ENCODE data around the gene PJA2.

The PJA2 gene

DNA sequence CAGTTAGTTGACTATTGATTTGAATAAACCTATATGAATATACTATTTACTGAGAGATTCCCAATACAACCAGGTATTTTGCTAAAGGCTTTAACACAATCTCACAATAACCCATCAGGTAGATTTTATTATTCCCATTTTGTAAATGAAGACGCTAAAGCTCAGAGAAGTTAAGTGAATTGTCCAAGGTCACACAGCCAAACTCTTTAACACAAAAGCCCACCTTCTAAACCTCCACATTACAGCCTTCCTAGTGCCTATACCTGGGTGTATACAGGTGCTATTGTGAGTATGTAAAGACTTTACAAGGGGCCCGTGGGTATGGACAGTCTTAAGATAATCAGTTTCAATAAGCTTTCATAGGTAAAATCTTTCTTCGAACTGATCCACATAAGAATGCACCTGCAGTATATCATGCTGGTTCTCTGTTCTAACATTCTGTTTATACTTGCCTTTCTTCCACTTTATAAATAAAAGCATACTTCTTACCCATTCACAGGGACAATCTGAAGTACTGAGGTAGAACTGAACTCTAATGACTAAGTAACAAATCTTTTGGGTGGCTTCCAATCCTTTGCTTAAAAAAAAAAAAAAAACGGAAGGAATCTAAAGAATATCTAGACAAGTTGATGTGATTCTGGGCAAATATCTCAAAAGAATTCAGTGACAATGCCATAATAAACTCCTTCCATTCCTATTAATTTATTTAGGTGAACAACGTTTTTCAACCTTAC, 59.1 kb downstream of the PJA2 start:
- FAIRE-seq = no peak

DNA sequence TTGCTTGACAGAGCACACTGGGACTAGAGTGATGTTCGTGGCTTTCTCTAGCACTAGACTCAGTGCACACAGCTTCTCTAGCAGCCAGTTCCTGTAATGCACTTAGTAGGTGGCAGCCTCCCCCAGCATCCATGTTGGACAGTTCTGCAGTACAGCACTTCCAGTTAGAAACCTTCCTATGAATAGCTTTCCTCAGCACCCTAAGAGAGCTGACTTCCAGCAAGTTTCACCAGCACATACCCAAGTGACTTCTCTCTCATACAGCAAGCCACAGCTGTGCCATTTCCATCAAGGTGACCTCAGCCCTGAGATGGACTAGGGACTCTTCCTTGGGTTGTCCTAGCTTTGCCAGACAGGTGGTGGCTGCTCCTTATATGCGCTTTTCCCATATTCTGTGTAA, 60.4 kb downstream of the PJA2 start:
- no peak for FAIRE-seq
- DNase-seq (ENCODE audit: insufficient read length, low spot score) = no peak

More for the DNA sequence above, 59.1 kb downstream of the PJA2 start:
- no peak for DNase-seq (ENCODE audit: insufficient read length, low spot score)

DNA sequence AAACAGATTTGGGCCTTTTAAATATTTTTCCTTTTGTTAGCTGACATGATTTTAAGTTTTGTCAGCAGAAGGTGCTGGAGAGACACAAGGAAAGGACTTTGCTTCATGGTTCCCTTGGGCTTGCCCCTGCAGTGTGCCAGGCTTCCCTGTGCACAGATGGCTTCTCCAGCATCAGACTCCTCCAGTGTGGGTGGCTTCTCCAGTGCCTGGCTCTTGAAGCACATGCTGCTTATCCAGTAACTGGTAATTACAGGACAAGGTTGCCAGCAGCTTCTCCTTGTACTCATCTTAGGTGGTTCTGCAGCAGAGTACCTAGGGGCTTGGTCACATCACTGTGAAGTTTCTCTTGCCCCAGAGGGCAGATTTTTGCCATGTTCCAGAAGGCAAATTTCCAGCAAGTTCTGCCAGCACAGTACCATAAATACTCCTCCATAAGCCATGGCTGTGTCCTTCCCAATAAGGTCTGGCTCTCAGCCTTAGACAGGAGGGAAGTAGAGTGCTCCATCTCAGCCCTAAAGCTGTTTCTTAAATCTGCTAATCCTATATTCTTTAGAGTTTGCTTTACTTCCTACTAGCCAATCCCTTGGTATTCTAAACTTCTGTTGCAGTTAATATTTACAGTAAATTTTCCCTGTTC, 62.4 kb downstream of the PJA2 start:
- FAIRE-seq (no peak), DNase-seq (ENCODE audit: insufficient read length, low spot score) (no peak)

DNA sequence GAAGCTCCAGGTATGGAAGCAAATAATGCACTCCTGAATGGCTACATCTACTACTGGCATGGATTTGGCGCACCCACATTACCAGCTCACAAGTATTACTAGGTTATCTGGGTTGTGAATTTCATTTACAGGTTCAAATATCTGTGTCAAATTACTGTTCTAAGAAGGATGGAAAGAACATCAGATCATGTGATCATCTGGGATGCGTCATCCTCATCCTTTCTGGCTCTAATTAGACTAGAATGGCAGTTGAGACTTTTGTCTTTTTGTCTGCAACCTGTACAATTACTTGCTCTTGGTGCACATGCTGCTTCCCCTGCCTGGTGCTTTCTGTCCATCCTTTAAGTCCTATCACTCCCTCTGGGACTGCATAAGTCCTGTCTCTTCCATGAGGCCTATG, 64.1 kb downstream of the PJA2 start:
- FAIRE-seq = no peak

DNA sequence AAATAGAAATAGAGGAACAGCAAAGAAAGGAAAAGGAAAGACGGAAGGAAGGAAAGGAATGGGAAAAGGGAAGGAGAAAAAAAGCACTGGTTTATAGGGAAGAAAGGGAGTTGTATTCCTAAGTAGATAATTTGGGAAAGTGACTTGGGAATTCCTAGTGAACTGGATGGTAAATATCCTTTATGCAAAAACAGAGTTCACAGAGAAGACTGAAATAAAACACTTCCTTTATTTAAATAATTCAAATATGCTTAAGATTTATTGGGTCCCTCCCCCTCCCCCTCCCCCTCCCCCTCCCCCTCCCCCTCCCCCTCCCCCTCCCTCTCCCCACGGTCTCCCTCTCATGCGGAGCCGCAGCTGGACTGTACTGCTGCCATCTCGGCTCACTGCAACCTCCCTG, 69.4 kb downstream of the PJA2 start:
- no peak for FAIRE-seq
- no peak for DNase-seq (ENCODE audit: insufficient read length, low spot score)

More for the DNA sequence above, 64.1 kb downstream of the PJA2 start:
- DNase-seq (ENCODE audit: insufficient read length, low spot score) = no peak

DNA sequence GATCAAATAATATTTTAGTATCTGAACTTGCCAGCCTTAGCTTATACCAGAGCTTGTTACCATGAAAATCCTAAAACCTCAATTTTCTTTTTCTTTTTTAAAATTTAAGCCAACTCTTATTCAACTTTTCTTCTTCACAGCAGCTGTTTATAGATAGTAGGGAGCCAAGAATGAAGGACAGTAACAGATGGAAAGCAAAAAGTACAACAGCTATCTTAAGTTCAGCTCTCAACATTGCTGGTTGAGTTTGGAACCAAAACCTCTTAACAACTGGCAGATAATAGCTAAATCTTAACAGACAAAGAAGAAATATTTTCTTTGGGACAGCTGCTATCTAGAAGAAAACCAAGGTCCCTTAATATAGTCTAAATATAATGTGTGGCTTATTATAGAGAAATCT, 74.7 kb downstream of the PJA2 start:
- FAIRE-seq (no peak), DNase-seq (ENCODE audit: insufficient read length, low spot score) (no peak)

DNA sequence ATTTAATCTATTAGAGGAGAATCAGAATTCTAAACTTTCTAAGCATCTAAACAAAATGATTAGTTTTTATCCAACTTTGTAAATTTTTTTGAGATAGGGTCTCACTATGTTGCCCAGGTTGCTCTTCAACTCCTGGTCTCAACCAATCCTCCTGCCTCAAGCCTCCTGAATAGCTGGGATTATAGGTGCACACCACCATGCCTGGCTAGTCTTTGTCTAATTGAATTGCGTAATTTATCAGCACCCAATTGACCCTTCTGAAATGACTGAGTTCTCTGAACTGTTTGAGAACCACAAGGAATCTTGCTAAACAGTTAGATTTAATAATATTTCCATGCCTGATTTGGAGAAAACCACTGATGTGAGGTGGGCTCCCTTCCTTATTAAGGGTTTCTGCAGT, 75.7 kb downstream of the PJA2 start:
- DNase-seq (ENCODE audit: insufficient read length, low spot score) (no peak), FAIRE-seq (no peak)

DNA sequence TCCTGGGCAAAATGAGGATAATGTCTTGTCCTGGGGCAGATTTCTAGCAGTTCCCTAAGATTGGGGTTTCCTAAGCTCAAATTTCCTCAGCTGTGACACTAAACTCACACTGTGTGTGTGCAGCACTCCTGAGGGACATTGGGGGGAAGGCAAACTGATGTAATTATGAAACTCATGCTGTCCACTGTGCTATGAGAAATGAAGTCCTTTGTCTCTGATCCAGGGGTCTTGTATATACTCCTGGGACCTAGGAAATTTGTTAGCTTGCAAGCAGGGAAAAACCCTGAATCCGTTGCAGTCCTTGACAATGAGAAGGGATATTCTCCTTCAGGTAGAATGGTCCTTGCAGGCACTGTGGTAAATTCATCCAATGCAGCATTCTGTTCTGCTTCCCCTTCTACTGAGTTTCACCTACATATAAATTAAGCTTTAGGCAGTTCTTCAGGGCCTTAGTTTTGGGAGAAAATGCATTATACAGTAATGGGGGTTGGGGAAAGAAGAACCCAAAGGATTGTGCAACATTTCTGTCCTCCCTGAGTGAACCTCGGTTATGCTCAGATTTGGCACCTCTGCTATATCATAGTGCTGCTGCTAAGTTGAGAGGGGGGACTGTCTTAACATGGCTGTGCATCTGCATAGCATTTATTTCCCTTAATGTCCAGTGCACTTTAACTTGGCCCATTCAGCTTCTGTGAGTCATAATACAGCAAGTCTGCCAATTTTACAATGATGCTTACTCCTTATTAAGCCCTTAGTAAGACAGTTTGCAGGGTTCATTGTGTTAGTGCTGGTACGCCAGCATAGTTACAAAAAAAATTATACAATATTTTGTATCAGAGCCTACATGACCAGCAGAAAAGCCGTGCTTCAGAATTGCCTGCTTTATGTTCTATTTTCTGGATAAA, 80.2 kb downstream of the PJA2 start:
- FAIRE-seq = no peak
- no peak for DNase-seq (ENCODE audit: insufficient read length, low spot score)

DNA sequence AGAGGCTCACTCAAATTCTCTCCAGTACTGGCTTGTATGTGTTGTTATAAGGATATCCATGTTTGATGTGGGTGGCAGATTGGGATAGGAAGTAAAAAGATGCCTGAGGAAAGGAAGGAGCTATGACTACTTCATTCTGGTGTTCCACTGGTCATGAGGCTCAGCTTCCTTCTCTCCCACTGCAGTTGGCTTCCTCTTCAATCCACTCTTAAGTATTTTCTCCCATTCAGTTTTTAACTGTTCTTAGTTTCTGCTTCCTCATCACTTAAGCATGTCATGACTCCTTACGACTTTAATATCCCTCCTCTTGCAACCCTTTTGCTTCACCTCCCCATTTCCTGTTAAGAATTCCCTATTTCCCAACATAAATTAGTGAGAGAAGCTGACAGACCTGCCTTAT, 81.1 kb downstream of the PJA2 start:
- DNase-seq (ENCODE audit: insufficient read length, low spot score) (no peak), FAIRE-seq (no peak)

DNA sequence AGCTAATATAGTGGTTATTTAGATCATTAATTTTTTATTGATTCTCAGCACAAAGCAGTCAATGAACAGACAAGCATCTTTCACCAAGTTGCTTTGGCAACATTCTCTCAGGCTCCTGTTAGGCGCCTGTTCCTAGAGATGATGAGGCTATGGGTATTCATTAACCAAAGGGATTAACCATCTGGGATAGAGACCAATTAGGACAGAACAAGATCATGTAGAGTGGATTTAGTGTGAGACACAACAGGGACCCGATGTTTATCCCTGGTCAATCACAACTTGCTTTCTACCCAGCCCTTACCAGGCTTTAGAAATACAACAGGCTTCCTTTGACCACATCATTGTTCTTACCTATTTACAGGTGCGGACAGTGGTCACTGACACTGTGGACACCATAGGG, 82.2 kb downstream of the PJA2 start:
- FAIRE-seq = no peak

DNA sequence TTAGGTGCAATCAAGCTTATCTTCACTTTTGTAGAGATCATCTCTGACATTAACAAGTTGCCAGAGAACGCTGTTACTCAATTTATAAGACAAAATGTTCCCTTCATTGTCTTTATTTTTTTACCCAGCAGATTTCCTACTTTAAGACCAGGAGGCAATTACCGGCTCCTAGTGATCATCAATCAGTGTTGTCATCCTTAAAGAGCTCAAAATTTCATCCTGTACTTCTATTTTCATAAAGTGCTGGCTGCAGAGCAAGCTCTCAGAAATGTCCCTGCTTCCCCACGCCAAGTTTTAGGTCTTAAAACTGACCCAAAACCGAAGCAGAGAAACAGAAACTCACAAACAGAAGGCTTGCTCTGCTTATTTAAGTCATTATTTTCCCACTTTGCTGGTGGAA, 82.9 kb downstream of the PJA2 start:
- FAIRE-seq (no peak), DNase-seq (ENCODE audit: insufficient read length, low spot score) (no peak)

More for the DNA sequence above, 82.2 kb downstream of the PJA2 start:
- DNase-seq (ENCODE audit: insufficient read length, low spot score) = no peak

DNA sequence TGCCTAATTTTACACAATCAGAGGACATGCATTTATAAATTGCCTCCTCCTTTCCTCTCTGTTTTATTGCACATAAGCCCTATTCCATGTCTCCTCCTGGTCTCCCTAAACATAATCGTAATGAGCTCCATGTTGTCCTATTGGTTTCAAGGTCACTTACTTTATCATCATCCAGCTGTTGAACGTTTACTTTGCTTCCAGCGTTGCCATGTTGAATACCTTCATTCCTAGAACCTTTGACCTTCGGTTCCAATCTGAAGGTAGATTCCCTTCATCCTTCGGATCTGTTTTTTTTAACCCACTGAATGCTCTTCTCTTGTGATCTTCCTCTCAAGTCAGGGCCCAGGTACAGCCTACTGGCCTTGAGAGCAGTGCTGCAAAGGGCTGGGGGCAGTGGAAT, 84.3 kb downstream of the PJA2 start:
- FAIRE-seq = no peak
- DNase-seq (ENCODE audit: insufficient read length, low spot score) = no peak

DNA sequence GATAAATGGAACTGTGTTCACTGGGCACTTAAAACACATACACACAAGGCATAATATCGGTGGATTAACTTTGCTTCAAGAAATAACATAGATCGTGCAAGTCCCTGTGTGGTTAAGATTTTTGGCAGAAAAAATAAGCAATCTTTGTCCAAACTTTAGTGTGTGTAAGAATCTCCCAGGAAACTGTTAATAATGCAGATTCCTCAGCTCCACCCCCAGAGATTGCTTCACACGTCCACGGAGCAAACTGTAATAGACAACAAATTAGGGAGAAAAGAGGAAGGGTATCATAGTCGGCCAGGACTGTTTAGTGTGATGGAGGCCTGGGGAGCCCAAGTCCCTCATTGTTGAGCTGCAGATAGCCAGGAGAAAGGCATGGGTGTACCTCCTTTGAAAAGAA, 84.8 kb downstream of the PJA2 start:
- DNase-seq (ENCODE audit: insufficient read length, low spot score) (no peak), FAIRE-seq (no peak)

DNA sequence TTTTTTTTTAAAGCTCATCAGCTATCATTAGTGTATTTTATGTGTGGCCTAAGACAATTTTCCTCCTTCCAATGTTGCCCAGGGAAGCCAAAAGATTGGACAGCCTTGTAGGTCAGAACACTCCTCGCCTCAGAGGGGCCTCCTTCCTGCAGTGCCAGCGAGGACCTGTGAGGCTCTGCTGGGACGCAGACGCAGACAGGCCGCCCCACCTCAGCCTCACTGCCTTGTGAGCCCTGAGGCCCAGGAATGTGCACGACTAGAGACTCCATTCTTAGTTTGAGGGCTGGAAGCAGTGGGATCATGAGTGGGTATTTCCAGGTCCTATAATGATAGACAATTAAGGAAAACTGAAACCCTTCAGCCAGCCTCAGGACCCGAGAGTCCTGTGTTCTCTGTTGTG, 85.4 kb downstream of the PJA2 start:
- DNase-seq (ENCODE audit: insufficient read length, low spot score) (no peak), FAIRE-seq (no peak)

DNA sequence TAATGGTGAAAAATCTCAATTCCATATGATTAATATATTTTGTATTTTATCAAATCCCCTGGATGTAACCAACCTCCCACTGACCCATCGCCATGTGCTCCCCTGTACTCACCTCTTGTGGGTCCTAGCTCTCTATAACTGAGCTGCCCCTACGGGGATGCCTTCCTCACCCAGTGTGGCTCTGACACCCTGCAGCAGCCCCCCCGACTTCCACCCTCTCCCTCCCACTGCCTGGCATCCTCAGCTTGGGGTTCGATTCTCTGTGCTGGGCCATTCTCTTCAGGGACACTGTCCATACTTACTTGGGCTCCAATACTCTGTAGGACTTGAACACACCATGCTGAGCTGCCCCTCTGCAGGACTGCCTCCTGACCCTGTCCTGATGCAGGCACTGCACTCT, 87.1 kb downstream of the PJA2 start:
- FAIRE-seq (no peak), DNase-seq (ENCODE audit: insufficient read length, low spot score) (no peak)

DNA sequence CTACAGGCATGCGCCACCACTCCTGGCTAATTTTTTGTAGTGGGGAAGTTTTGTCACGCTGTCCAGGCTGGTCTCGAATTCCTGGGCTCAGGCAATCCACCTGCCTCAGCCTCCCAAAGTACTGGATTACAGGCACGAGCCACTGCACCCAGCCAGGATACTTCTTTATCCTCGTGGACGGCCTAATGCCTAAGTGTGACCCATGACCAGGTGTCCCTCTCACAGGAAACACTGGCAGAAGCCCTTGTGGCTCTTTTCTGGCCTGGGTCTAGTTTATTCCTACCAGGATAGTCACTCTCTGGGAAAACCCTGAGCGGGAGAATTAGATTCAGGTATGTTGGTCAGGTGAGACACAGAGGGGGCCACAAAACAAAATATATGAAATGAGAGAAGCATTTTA, 90.4 kb downstream of the PJA2 start:
- DNase-seq (ENCODE audit: insufficient read length, low spot score) (no peak), FAIRE-seq (no peak)

DNA sequence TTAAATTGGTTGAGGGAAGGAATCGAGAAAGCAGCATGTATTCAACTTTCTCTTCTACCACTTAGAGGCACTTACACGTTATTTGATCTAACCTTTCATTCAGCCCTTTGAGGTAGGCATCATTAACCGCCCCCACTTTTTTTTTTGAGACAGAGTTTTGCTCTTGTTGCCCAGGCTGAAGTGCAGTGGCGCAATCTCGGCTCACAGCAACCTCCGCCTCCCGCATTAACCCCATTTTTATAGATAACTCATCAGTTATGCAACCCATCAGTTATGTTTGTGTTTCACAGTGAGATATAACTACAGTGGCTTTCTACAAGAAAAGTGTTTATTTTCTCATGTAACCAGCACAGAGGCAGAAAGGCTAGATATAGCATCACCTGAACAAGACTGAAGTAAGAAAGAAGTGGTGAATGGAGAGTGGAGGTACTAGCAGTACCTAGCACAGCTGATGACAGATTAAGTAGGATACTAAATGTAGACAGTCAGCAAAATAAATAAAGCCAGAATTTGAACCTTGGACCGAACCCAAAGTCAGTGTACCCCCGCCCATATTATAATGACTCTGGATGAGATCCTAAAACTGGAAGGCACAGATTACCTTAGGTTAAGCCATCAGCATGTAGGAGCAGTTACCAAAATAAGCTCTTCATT, 91.2 kb downstream of the PJA2 start:
- DNase-seq (ENCODE audit: insufficient read length, low spot score) (no peak), FAIRE-seq (no peak)

DNA sequence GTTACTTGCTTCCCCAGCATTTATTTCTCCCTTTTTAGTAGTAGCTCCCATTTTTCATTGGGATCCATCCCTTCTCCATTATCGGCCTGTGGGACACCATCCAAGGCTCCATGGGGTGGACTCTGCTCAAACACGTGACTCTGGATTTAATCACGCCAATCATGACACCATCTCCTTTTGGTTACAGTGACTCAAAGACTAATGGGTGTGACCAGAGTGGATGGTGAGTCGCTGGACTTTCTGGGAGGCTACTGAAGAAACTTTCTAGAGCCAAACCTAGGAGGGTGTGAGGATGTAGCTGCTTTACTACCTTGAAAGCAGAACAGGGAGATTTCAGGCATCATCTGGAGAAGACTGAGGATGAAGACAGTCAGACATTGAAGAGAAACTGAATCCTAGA, 93.1 kb downstream of the PJA2 start:
- DNase-seq (ENCODE audit: insufficient read length, low spot score) (no peak), FAIRE-seq (no peak)

DNA sequence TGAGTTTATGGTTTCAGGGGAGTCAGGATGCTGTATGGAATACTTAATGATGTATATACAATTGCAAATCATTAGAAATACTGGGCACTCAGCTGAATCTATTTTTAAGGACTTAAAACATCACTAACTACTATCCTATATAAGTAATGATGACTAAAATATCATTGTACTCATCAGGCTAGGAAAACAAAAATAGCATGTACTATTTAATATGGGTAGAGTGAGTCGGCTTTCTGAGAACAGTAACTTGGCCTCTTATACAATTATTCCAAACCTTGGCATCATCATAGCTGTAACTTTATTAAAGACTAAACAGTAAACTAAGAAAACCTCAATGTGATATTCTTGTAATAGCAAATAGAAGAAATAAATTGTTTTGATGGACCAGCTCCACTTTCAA, 94.5 kb downstream of the PJA2 start:
- no peak for FAIRE-seq
- DNase-seq (ENCODE audit: insufficient read length, low spot score) = no peak

DNA sequence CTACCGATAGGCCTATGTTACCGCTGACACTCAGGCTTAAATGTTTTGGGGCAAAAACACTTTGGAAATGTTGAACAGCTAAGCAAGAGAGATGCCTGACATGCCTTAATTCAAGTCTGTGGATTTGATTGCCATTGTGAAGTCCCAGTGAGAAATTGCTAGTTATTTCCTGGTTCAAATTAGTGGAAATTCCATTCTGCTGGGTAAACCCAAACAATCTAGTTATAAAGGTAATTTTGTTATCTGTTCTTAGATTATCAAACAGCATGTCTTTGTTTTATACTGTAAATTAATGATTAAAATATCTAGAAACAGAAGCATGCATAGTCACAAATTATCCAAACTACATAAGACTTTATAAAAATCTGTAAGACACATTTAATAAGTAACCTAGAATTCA, 96.6 kb downstream of the PJA2 start:
- FAIRE-seq (no peak), DNase-seq (ENCODE audit: insufficient read length, low spot score) (no peak)

DNA sequence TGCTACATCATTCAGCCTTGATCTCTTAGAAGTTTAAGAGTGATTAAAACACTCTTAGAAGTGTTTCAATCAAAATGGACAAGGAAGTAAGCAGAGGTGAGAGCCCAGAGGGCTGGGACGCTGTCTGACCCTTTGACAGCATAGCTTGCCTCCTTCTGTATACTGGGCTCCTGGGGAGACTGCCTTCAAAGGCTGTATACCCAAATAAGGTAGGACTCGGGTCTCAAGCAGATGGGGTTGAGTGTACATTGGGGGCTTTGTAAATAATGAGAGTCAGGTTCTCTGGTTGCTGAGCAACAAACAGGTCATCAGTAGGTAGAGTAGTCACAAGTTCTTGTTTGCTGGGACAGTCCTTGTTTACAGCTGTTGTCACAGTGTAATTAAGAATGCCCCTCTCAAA, 97.1 kb downstream of the PJA2 start:
- DNase-seq (ENCODE audit: insufficient read length, low spot score) (no peak), FAIRE-seq (no peak)
